SK-N-SH treated with all-trans-retinoic acid at 6 μM for 48 hours (cell line): Measurements from ENCODE around the gene SLC45A1.

Experiments
- ATAC-seq: fragments of 200-7000 bp; cut with Tn5 transposase; 3 replicates; pipeline ENCODE4 v1.9.1; 2020; ENCODE audit warnings: mild to moderate bottlenecking, moderate library complexity
- ARNTL ChIP-seq: fragments of 450-650 bp; formaldehyde crosslinking; IDR thresholded peaks from 2 replicates; pipeline ENCODE4 v1.5.0; 2020; ENCODE audit warnings: low read depth, mild to moderate bottlenecking, moderate library complexity, borderline replicate concordance
- BACH2 ChIP-seq: fragments of 250-450 bp; sonication (Bioruptor Pico); IDR thresholded peaks from 2 replicates; pipeline ENCODE4 v1.9.0; 2021; ENCODE audit warnings: mild to moderate bottlenecking, borderline replicate concordance
- CREB5 ChIP-seq: fragments of 250-450 bp; sonication (Bioruptor Pico); IDR thresholded peaks from 2 replicates; pipeline ENCODE4 v1.5.1; 2020; ENCODE audit warnings: low read depth, mild to moderate bottlenecking, moderate library complexity
- CSDC2 ChIP-seq: fragments of 250-450 bp; sonication (Bioruptor Pico); IDR thresholded peaks from 2 replicates; pipeline ENCODE4 v1.5.0; 2020; ENCODE audit warnings: mild to moderate bottlenecking, moderate library complexity
- CSRNP3 ChIP-seq: fragments of 250-450 bp; sonication (Bioruptor Pico); IDR thresholded peaks from 2 replicates; pipeline ENCODE4 v1.5.1; 2021; ENCODE audit warnings: mild to moderate bottlenecking, moderate library complexity
- ESRRG ChIP-seq: fragments of 250-450 bp; sonication (Bioruptor Pico); IDR thresholded peaks from 2 replicates; pipeline ENCODE4 v1.6.1; 2021; ENCODE audit warnings: mild to moderate bottlenecking
- GLIS3 ChIP-seq: fragments of 250-450 bp; sonication (Bioruptor Pico); IDR thresholded peaks from 2 replicates; pipeline ENCODE4 v1.5.0; 2020; ENCODE audit warnings: mild to moderate bottlenecking, moderate library complexity
- ISL1 ChIP-seq: fragments of 250-450 bp; sonication (Bioruptor Pico); IDR thresholded peaks from 2 replicates; pipeline ENCODE4 v2.1.2; 2022; ENCODE audit warnings: mild to moderate bottlenecking, moderate library complexity
- OSR1 ChIP-seq: fragments of 250-450 bp; sonication (Bioruptor Pico); IDR thresholded peaks from 2 replicates; pipeline ENCODE4 v1.8.0; 2022; ENCODE audit warnings: moderate library complexity, mild to moderate bottlenecking, inconsistent platforms
- PATZ1 ChIP-seq: fragments of 250-450 bp; sonication (Bioruptor Pico); IDR thresholded peaks from 2 replicates; pipeline ENCODE4 v1.8.0; 2020; ENCODE audit warnings: mild to moderate bottlenecking, moderate library complexity, borderline replicate concordance
- POU6F1 ChIP-seq: fragments of 250-450 bp; sonication (Bioruptor Pico); IDR thresholded peaks from 2 replicates; pipeline ENCODE4 v1.8.0; 2021; ENCODE audit warnings: low read depth, mild to moderate bottlenecking, moderate library complexity, borderline replicate concordance
- PPARA ChIP-seq: fragments of 250-450 bp; sonication (Bioruptor Pico); IDR thresholded peaks from 2 replicates; pipeline ENCODE4 v1.5.0; 2020; ENCODE audit warnings: mild to moderate bottlenecking, borderline replicate concordance
- RARB ChIP-seq: fragments of 250-450 bp; sonication (Bioruptor Pico); IDR thresholded peaks from 2 replicates; pipeline ENCODE4 v1.8.0; 2021; ENCODE audit warnings: mild to moderate bottlenecking, moderate library complexity
- SNAI2 ChIP-seq: fragments of 250-450 bp; sonication (Bioruptor Pico); IDR thresholded peaks from 2 replicates; pipeline ENCODE4 v1.5.0; 2020; ENCODE audit warnings: mild to moderate bottlenecking, moderate library complexity
- TCF4 ChIP-seq: fragments of 250-450 bp; sonication (Bioruptor Pico); IDR thresholded peaks from 2 replicates; pipeline ENCODE4 v1.8.0; 2021; ENCODE audit warnings: mild to moderate bottlenecking, moderate library complexity, borderline replicate concordance
- TOX ChIP-seq: fragments of 250-450 bp; sonication (Bioruptor Pico); IDR thresholded peaks from 2 replicates; pipeline ENCODE4 v1.8.0; 2021; ENCODE audit warnings: mild to moderate bottlenecking, moderate library complexity, borderline replicate concordance
- TSHZ2 ChIP-seq: fragments of 250-450 bp; sonication (Bioruptor Pico); IDR thresholded peaks from 2 replicates; pipeline ENCODE4 v1.5.0; 2020; ENCODE audit warnings: mild to moderate bottlenecking, moderate library complexity
- ZC3H10 ChIP-seq: fragments of 250-450 bp; sonication (Bioruptor Pico); IDR thresholded peaks from 2 replicates; pipeline ENCODE4 v1.5.1; 2021; ENCODE audit warnings: mild to moderate bottlenecking, moderate library complexity
- ZFP3 ChIP-seq: fragments of 250-450 bp; sonication (Bioruptor Pico); IDR thresholded peaks from 2 replicates; pipeline ENCODE4 v1.5.0; 2020; ENCODE audit warnings: mild to moderate bottlenecking, moderate library complexity
- ZFP30 ChIP-seq: fragments of 450-650 bp; formaldehyde crosslinking; IDR thresholded peaks from 2 replicates; pipeline ENCODE4 v1.5.0; 2022; ENCODE audit warnings: mild to moderate bottlenecking, moderate library complexity
- ZNF565 ChIP-seq: fragments of 450-650 bp; formaldehyde crosslinking; conservative IDR thresholded peaks from 2 replicates; pipeline ENCODE4 v1.5.0; 2020; ENCODE audit warnings: low read depth, mild to moderate bottlenecking, moderate library complexity
- ZNF70 ChIP-seq: fragments of 450-650 bp; formaldehyde crosslinking; IDR thresholded peaks from 2 replicates; pipeline ENCODE4 v1.5.0; 2020; ENCODE audit warnings: mild to moderate bottlenecking, moderate library complexity
- ZNF8 ChIP-seq: fragments of 450-650 bp; formaldehyde crosslinking; IDR thresholded peaks from 2 replicates; pipeline ENCODE4 v1.5.0; 2020; ENCODE audit warnings: mild to moderate bottlenecking, moderate library complexity

Gene SLC45A1

GRCh38 chr1:8293118-8293517 is 24.8 kb upstream of the SLC45A1 start:
- ATAC-seq, result no peak
- TF ChIP-seq ZFP30 (CRISPR knock-in tag), result no peak
- TF ChIP-seq ZC3H10 (CRISPR knock-in tag), result no peak
- TF ChIP-seq TCF4 (CRISPR knock-in tag), result no peak
- no peak for TF ChIP-seq ZNF70 (CRISPR knock-in tag)
- no peak for TF ChIP-seq RARB
- no peak for TF ChIP-seq SNAI2 (CRISPR knock-in tag)
- no peak for TF ChIP-seq POU6F1 (CRISPR knock-in tag)
- TF ChIP-seq ESRRG (CRISPR knock-in tag), result no peak
- TF ChIP-seq ZNF8, result no peak
- TF ChIP-seq ZNF565, result no peak
- no peak for TF ChIP-seq OSR1 (CRISPR knock-in tag)
- TF ChIP-seq GLIS3 (CRISPR knock-in tag), result no peak

- ATAC-seq, result no peak
- TF ChIP-seq ZFP30 (CRISPR knock-in tag) (no peak), ARNTL (no peak), ZFP3 (no peak), GLIS3 (CRISPR knock-in tag) (no peak), ISL1 (CRISPR knock-in tag) (no peak), SNAI2 (CRISPR knock-in tag) (no peak), ZNF70 (CRISPR knock-in tag) (no peak), PPARA (CRISPR knock-in tag) (no peak), BACH2 (CRISPR knock-in tag) (no peak), TCF4 (CRISPR knock-in tag) (no peak), CSDC2 (CRISPR knock-in tag) (no peak), ZNF565 (no peak)
Observed at GRCh38 chr1:8293641-8294169, 24.2 kb upstream of the SLC45A1 start.

- TF ChIP-seq CSDC2 (CRISPR knock-in tag), result no peak
- TF ChIP-seq PATZ1 (CRISPR knock-in tag), result no peak
- no peak for ATAC-seq
Observed at GRCh38 chr1:8294170-8294697, 23.7 kb upstream of the SLC45A1 start.

- no peak for ATAC-seq
- TF ChIP-seq PPARA (CRISPR knock-in tag), result no peak
- TF ChIP-seq BACH2 (CRISPR knock-in tag), result no peak
- no peak for TF ChIP-seq CSDC2 (CRISPR knock-in tag)
- TF ChIP-seq CSRNP3 (CRISPR knock-in tag), result no peak
- no peak for TF ChIP-seq ZFP3
- TF ChIP-seq ZNF8, result no peak
- TF ChIP-seq ZFP30 (CRISPR knock-in tag), result no peak
Observed at GRCh38 chr1:8297245-8297644, 20.7 kb upstream of the SLC45A1 start.

GRCh38 chr1:8299963-8300362 is 18.0 kb upstream of the SLC45A1 start:
- ATAC-seq, result no peak
- no peak for TF ChIP-seq CREB5
- TF ChIP-seq RARB, result no peak
- TF ChIP-seq ISL1 (CRISPR knock-in tag), result no peak
- no peak for TF ChIP-seq TOX
- no peak for TF ChIP-seq CSDC2 (CRISPR knock-in tag)
- no peak for TF ChIP-seq PATZ1 (CRISPR knock-in tag)
- TF ChIP-seq PPARA (CRISPR knock-in tag), result no peak
- no peak for TF ChIP-seq ZNF565
- no peak for TF ChIP-seq ARNTL
- TF ChIP-seq TSHZ2, result no peak
- TF ChIP-seq ZNF70 (CRISPR knock-in tag), result no peak
- no peak for TF ChIP-seq GLIS3 (CRISPR knock-in tag)
- TF ChIP-seq ZFP3, result no peak
